ENCODE results near the gene HSF2. TPM values are rescaled to one million over a fixed set of nuclear protein-coding genes. Genes with fewer than 3 reads are reported as not detected.

Gene HSF2
- total and polyA plus RNA-seq, 2 donors (not counting 1 experiment from before 2014, with no cell fraction given): 10.6 to 10.8 TPM

- Mint-ChIP-seq H3K4me3 (no peak overlapping the region), H3K27me3 (no peaks in the 10 kb centered on the region), H3K4me1 (peaks cover 31% of the 10 kb centered on the region), H3K9me3 (ENCODE audit: insufficient read depth) (no peaks in the 10 kb centered on the region), H3K27ac (no peak overlapping the region)
- Histone ChIP-seq H3K36me3 (replicated peaks in 1 of 2; ENCODE audit: control extremely low read depth in 1 of 2, control insufficient read depth in 1 of 2, extremely low read depth in 1 of 2, insufficient read depth in 2 of 2, low read length in 1 of 2) (no peaks in the 10 kb centered on the region), H4K20me1 (ENCODE audit: control insufficient read depth, insufficient read depth, low read length, poor library complexity, severe bottlenecking) (no peaks in the 10 kb centered on the region), H2AFZ (ENCODE audit: insufficient read depth, low read depth, low read length, poor library complexity, severe bottlenecking) (no peak overlapping the region), H3K4me2 (replicated peaks; ENCODE audit: low read depth, low read length, poor library complexity, severe bottlenecking) (no peak overlapping the region), H3K4me3 (ENCODE audit: control extremely low read depth in 1 of 5, extremely low read depth in 1 of 5, insufficient read depth in 1 of 5, low read depth in 2 of 5, low read length in 4 of 5) (no peak overlapping the region), H3K4me1 (ENCODE audit: control insufficient read depth in 2 of 2, insufficient read depth in 2 of 2, low read length in 2 of 2) (peaks cover 3 to 8% of the 10 kb centered on the region in 2 donors), H3K9me3 (ENCODE audit: control extremely low read depth in 1 of 3, control insufficient read depth in 2 of 3, insufficient read depth in 1 of 3, low read length in 2 of 3) (no peaks in the 10 kb centered on the region), H3K79me2 (ENCODE audit: control insufficient read depth, insufficient read depth, low read length) (peaks cover 63% of the 10 kb centered on the region), H3K27ac (ENCODE audit: low read length in 2 of 2) (no peak overlapping the region), H3K27me3 (replicated peaks in 1 of 4; ENCODE audit: control extremely low read depth in 1 of 4, control insufficient read depth in 3 of 4, insufficient read depth in 4 of 4, low read length in 3 of 4) (no peaks in the 10 kb centered on the region), H3K9ac (ENCODE audit: low read length) (no peak overlapping the region)
- ChIA-PET CTCF (no interaction called here), POLR2A (no interaction called here)
- DNase-seq (no peak), ATAC-seq (ENCODE audit: low read depth) (no peak)
- intact Hi-C loops (cut with micrococcal nuclease): no loop called here
- no CpG with 5 or more reads among the region's 1 CpG for WGBS (ENCODE audit: insufficient coverage)
- TF ChIP-seq EZH2 (IDR thresholded peaks at IDR 0.05; ENCODE audit: borderline replicate concordance, insufficient read depth, low read depth, low read length, poor library complexity, severe bottlenecking) (no peak), CTCF (IDR thresholded peaks at IDR 0.05) (no peak)
These were observed 6.0 kb downstream of the HSF2 start for GRCh38 chr6:122405417-122405816.

GRCh38 chr6:122406187-122406586 lies 6.7 kb downstream of the HSF2 start:
- H3K36me3 ChIP-seq (replicated peaks in 1 of 2; ENCODE audit: control extremely low read depth in 1 of 2, control insufficient read depth in 1 of 2, extremely low read depth in 1 of 2, insufficient read depth in 2 of 2, low read length in 1 of 2): no peaks in the 10 kb centered on the region
- no peak for ATAC-seq (ENCODE audit: low read depth)
- H3K27me3 Mint-ChIP-seq: no peaks in the 10 kb centered on the region
- H3K4me1 ChIP-seq (ENCODE audit: control insufficient read depth in 2 of 2, insufficient read depth in 2 of 2, low read length in 2 of 2): peaks cover 0 to under 1% of the 10 kb centered on the region in 2 donors
- no peaks in the 10 kb centered on the region for H3K9me3 ChIP-seq (ENCODE audit: control extremely low read depth in 1 of 3, control insufficient read depth in 2 of 3, insufficient read depth in 1 of 3, low read length in 2 of 3)
- no peaks in the 10 kb centered on the region for H3K27me3 ChIP-seq (replicated peaks in 1 of 4; ENCODE audit: control extremely low read depth in 1 of 4, control insufficient read depth in 3 of 4, insufficient read depth in 4 of 4, low read length in 3 of 4)
- H4K20me1 ChIP-seq (ENCODE audit: control insufficient read depth, insufficient read depth, low read length, poor library complexity, severe bottlenecking): no peaks in the 10 kb centered on the region
- H3K4me3 ChIP-seq (ENCODE audit: control extremely low read depth in 1 of 5, extremely low read depth in 1 of 5, insufficient read depth in 1 of 5, low read depth in 2 of 5, low read length in 4 of 5): no peak overlapping the region
- peaks cover 59% of the 10 kb centered on the region for H3K79me2 ChIP-seq (ENCODE audit: control insufficient read depth, insufficient read depth, low read length)
- peaks cover 26% of the 10 kb centered on the region for H3K4me1 Mint-ChIP-seq
- H3K4me2 ChIP-seq (replicated peaks; ENCODE audit: low read depth, low read length, poor library complexity, severe bottlenecking): no peak overlapping the region
- no peak overlapping the region for H3K27ac ChIP-seq (ENCODE audit: low read length in 2 of 2)
- TF ChIP-seq CTCF (IDR thresholded peaks at IDR 0.05) (no peak), EZH2 (IDR thresholded peaks at IDR 0.05; ENCODE audit: borderline replicate concordance, insufficient read depth, low read depth, low read length, poor library complexity, severe bottlenecking) (no peak)
- intact Hi-C loops (cut with micrococcal nuclease): no loop called here
- 93% methylated on average over 1 of the region's 1 CpG for WGBS (ENCODE audit: insufficient coverage)
- no peak overlapping the region for H2AFZ ChIP-seq (ENCODE audit: insufficient read depth, low read depth, low read length, poor library complexity, severe bottlenecking)
- H3K4me3 Mint-ChIP-seq: no peak overlapping the region
- CTCF ChIA-PET: no interaction called here
- no peak overlapping the region for H3K27ac Mint-ChIP-seq
- no peaks in the 10 kb centered on the region for H3K9me3 Mint-ChIP-seq (ENCODE audit: insufficient read depth)
- POLR2A ChIA-PET: no interaction called here
- no peak overlapping the region for H3K9ac ChIP-seq (ENCODE audit: low read length)
- no peak for DNase-seq

Measured in B cell (primary cell).